Lung microvascular endothelial cell (primary cell): ENCODE data around the gene CTBP1. TPM values are rescaled to one million over a fixed set of nuclear protein-coding genes. Genes with fewer than 3 reads are reported as not detected.

ENCODE experiments used
- DNase-seq, 2 donors: peaks; one replicate each; pipeline versions ENCODE4 v3.0.0 to v3.0.0-alpha.2; 2010; ENCODE audit warnings: low read depth in 2 of 2
- total RNA-seq: library from RNA; depleted of rRNA; stranded (reverse); fragments of >200 nt; gene quantifications from 2 replicates; pipeline ENCODE4 v1.2.1, GENCODE V29; 2014

The CTBP1 gene
- total RNA-seq, 1 donor from 2014 or later, result 239 TPM

DNA sequence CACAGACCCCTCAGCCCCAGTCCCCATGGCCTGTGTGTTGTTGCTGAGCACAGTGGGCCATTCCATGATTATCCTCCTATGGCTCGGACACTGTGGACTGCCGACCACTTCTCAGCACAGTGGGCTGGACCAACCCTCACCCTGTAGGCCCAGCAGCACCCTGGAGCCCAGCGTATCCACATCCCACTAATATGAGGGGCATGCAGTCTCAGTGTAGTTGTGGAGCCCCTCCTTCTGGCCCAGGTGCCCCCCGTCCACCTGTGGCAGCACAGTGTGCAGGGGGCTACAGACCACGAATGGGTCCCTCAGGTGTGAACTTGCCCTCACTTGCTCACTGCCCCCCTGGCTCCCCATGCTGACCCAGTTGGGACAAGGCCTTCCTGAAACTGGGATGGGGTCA lies 84.5 kb downstream of the CTBP1 start:
- DNase-seq, result no peak

DNA sequence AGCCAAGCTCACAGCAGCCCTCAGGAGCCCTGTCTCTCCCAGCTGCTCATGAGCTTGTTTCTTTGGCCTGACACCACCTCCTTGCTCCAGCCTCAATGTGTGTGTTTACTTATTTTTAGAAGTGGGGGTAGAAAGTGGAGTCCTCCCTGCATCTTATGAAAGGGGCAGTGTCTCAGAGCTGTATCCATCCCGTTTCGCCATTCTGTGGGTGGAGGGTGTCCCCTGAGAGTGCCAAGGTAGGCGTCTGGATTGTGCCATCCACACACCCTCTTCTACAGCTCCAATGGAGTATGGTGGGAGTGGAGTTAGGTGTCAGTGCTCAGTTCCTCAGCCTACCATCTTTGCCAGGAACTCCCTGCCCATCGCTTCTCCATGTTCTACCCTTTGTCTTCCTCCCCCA lies 84.9 kb downstream of the CTBP1 start:
- DNase-seq, result no peak

Other genes with a start within 250 kb of the CTBP1 start
- 6.3 and 16.9 TPM in 2 replicates for gene FGFRL1, start 237.5 kb downstream of the CTBP1 start, total RNA-seq
- gene RNF212, start 135.6 kb downstream of the CTBP1 start, total RNA-seq, result 0.22 and 0.79 TPM in 2 replicates
- 0.40 and 0.65 TPM in 2 replicates for gene SPON2, start 76.5 kb downstream of the CTBP1 start, total RNA-seq
- 35.7 and 49.2 TPM in 2 replicates for gene MAEA, start 40.8 kb upstream of the CTBP1 start, total RNA-seq
- 1.7 and 3.6 TPM in 2 replicates for gene UVSSA, start 98.1 kb upstream of the CTBP1 start, total RNA-seq
- not detected in 2 replicates for gene NKX1-1, start 157.3 kb upstream of the CTBP1 start, total RNA-seq